Liver (tissue), 9 donors: ENCODE results near the gene SCRN3. TPM values are rescaled to one million over a fixed set of nuclear protein-coding genes. Genes with fewer than 3 reads are reported as not detected.

Experiments used
- DNase-seq: peaks from one replicate; pipeline ENCODE4 v3.0.0-alpha.2; 2017; ENCODE audit warnings: low spot score
- H3K27ac ChIP-seq, 2 donors: one replicate each; pipeline ENCODE4 v1.7.0; 2013; ENCODE audit warnings: inconsistent platforms in 2 of 2, low read length in 2 of 2, control low read depth in 1 of 2, low read depth in 1 of 2, mild to moderate bottlenecking in 1 of 2
- H3K27me3 ChIP-seq, 4 donors: one replicate each; pipeline versions ENCODE4 v1.6.1 to v1.7.0; 2013; ENCODE audit warnings: low read length in 3 of 4, inconsistent platforms in 1 of 4, mild to moderate bottlenecking in 1 of 4, moderate library complexity in 1 of 4; ENCODE audit not compliant: control insufficient read depth in 4 of 4, insufficient read depth in 4 of 4
- H3K36me3 ChIP-seq, 4 donors: one replicate each; pipeline versions ENCODE4 v1.6.1 to v1.7.0; 2013; ENCODE audit warnings: low read length in 3 of 4, mild to moderate bottlenecking in 3 of 4, low read depth in 1 of 4, moderate library complexity in 1 of 4; ENCODE audit not compliant: control insufficient read depth in 4 of 4, insufficient read depth in 3 of 4
- H3K4me1 ChIP-seq, 4 donors: one replicate each; pipeline versions ENCODE4 v1.6.1 to v1.7.0; 2013; ENCODE audit warnings: low read length in 3 of 4, mild to moderate bottlenecking in 3 of 4, moderate library complexity in 1 of 4; ENCODE audit not compliant: control insufficient read depth in 4 of 4, insufficient read depth in 4 of 4
- H3K4me3 ChIP-seq, 3 donors: one replicate each; pipeline versions ENCODE4 v1.6.1 to v1.7.0; 2013; ENCODE audit warnings: low read length in 3 of 3, control low read depth in 1 of 3, low read depth in 1 of 3, mild to moderate bottlenecking in 1 of 3
- H3K9ac ChIP-seq, 2 donors: one replicate each; pipeline ENCODE4 v1.7.0; 2013; ENCODE audit warnings: low read length in 2 of 2, mild to moderate bottlenecking in 2 of 2, moderate library complexity in 2 of 2, control low read depth in 1 of 2, low read depth in 1 of 2
- H3K9me3 ChIP-seq, 4 donors: one replicate each; pipeline versions ENCODE4 v1.6.1 to v1.7.0; 2013; ENCODE audit warnings: low read length in 3 of 4; ENCODE audit not compliant: control insufficient read depth in 4 of 4
- CTCF ChIP-seq: fragments of 150-350 bp; IDR thresholded peaks from 2 replicates; pipeline ENCODE4 v1.5.1; 2017; ENCODE audit warnings: improper control_type of control experiment, low read depth, low read length; ENCODE audit not compliant: missing input control
- EGR1 ChIP-seq, 2 donors: IDR thresholded peaks; 2 replicates each; pipeline ENCODE4 v1.6.1; 2016 to 2018; ENCODE audit warnings: antibody characterized with exemption in 2 of 2, low read depth in 2 of 2
- FOXA1 ChIP-seq: IDR thresholded peaks from 2 replicates; pipeline ENCODE4 v1.6.1; 2016; ENCODE audit warnings: antibody characterized with exemption
- FOXA2 ChIP-seq: IDR thresholded peaks from 2 replicates; pipeline ENCODE4 v1.6.1; 2016; ENCODE audit warnings: antibody characterized with exemption
- HNF4A ChIP-seq, 2 donors: conservative IDR thresholded peaks; 2 replicates each; pipeline ENCODE4 v1.6.1; 2016; ENCODE audit warnings: antibody characterized with exemption in 2 of 2, mild to moderate bottlenecking in 2 of 2
- HNF4G ChIP-seq: IDR thresholded peaks from 2 replicates; pipeline ENCODE4 v1.6.1; 2016; ENCODE audit warnings: antibody characterized with exemption
- JUND ChIP-seq, 2 donors: IDR thresholded peaks; 2 replicates each; pipeline ENCODE4 v1.6.1; 2016; ENCODE audit warnings: antibody characterized with exemption in 2 of 2
- RAD21 ChIP-seq, 2 donors: IDR thresholded peaks; 2 replicates each; pipeline ENCODE4 v1.6.1; 2016; ENCODE audit warnings: antibody characterized with exemption in 2 of 2, mild to moderate bottlenecking in 2 of 2
- REST ChIP-seq: IDR thresholded peaks from 2 replicates; pipeline ENCODE4 v1.6.1; 2016; ENCODE audit warnings: antibody characterized with exemption, mild to moderate bottlenecking
- RXRA ChIP-seq, 2 donors: IDR thresholded peaks; 2 replicates each; pipeline ENCODE4 v1.6.1; 2017 to 2018; ENCODE audit warnings: antibody characterized with exemption in 2 of 2, mild to moderate bottlenecking in 1 of 2
- SP1 ChIP-seq: IDR thresholded peaks from 2 replicates; pipeline ENCODE4 v1.6.1; 2018; ENCODE audit warnings: antibody characterized with exemption, mild to moderate bottlenecking
- TAF1 ChIP-seq: conservative IDR thresholded peaks from 2 replicates; pipeline ENCODE4 v1.6.1; 2016; ENCODE audit warnings: antibody characterized with exemption, mild to moderate bottlenecking
- YY1 ChIP-seq: IDR thresholded peaks from 2 replicates; pipeline ENCODE4 v1.6.1; 2016; ENCODE audit warnings: antibody characterized with exemption, mild to moderate bottlenecking
- ZBTB33 ChIP-seq: IDR thresholded peaks from 2 replicates; pipeline ENCODE4 v1.6.1; 2016; ENCODE audit warnings: antibody characterized with exemption
- WGBS: extraction: QIAGEN DNeasy Blood & Tissue Kit; methylation state at CpG from one replicate; pipeline ENCODE4 v1.1.7; 2013; 5-methylcytosine and 5-hydroxymethylcytosine counted together
- polyA plus RNA-seq, 2 donors: library from polyadenylated mRNA; stranded (reverse) in 1 of 2; unstranded in 1 of 2; fragments of 200-250 nt in 1 of 2; fragments of >200 nt in 1 of 2; fragmentation: Nextera tagmentation in 1 of 2; extraction: Ambion mirVana in 1 of 2; gene quantifications; one replicate each; pipeline versions ENCODE4 v1.2.1 to v1.2.3, GENCODE V29; 2013 to 2015
- total RNA-seq, 2 donors: library from RNA; depleted of rRNA; stranded (reverse); fragments of >200 nt; gene quantifications; one replicate each; pipeline ENCODE4 v1.2.3, GENCODE V29; 2014
- donor health status: healthy.
- donor health status: healthy.
- donor health status: healthy.
- donor health status: healthy.
- donor health status: healthy.

The SCRN3 gene
- total and polyA plus RNA-seq, 4 donors: 10.0 to 23.1 (median 13.2) TPM

- TF ChIP-seq HNF4A (conservative IDR thresholded peaks at IDR 0.05) (no peak), YY1 (no peak), FOXA2 (no peak), RAD21 (IDR thresholded peaks at IDR 0.05) (no peak)
These were observed 40.8 kb downstream of the SCRN3 start (continued) for GRCh38 chr2:174436351-174436750.

GRCh38 chr2:174438146-174438886 is 42.8 kb downstream of the SCRN3 start:
- H3K27ac ChIP-seq: no peak overlapping the region

More at GRCh38 chr2:174438146-174438886, 42.8 kb downstream of the SCRN3 start:
- H3K27me3 ChIP-seq: no peaks in the 10 kb centered on the region
- TF ChIP-seq RXRA (IDR thresholded peaks at IDR 0.05): no peak
- no peak for TF ChIP-seq SP1
- TF ChIP-seq FOXA1: no peak
- TF ChIP-seq JUND (IDR thresholded peaks at IDR 0.05): no peak
- TF ChIP-seq ZBTB33: no peak
- TF ChIP-seq REST: no peak
- no peak for TF ChIP-seq HNF4A (conservative IDR thresholded peaks at IDR 0.05)
- TF ChIP-seq TAF1: no peak
- TF ChIP-seq CTCF: no peak
- TF ChIP-seq HNF4G: no peak
- TF ChIP-seq EGR1 (IDR thresholded peaks at IDR 0.05; ENCODE audit: low read depth in 2 of 2): no peak
- no peak for TF ChIP-seq FOXA2
- peaks cover 4 to 13% (median 8%) of the 10 kb centered on the region in 4 donors for H3K36me3 ChIP-seq
- H3K9ac ChIP-seq: no peak overlapping the region
- H3K9me3 ChIP-seq: no peaks in the 10 kb centered on the region
- WGBS: 89% methylated on average over 13 of the region's 13 CpGs
- no peak for DNase-seq
- no peak overlapping the region for H3K4me3 ChIP-seq
- H3K4me1 ChIP-seq: no peaks in the 10 kb centered on the region
